NCI-H446 (cell line): ENCODE measurements around the gene PPP4R2.
"Not testable (repeated sequence)": the region's sequence is repeated elsewhere in the genome, so short reads cannot be mapped to it uniquely, and the experiment has no call there.

ENCODE experiments used
- DNase-seq, 2 experiments: peaks; one replicate each; lab custom pipeline; 2025; lab: John Stamatoyannopoulos, UW

The PPP4R2 gene

GRCh38 chr3:73026111-73026759 lies 29.6 kb downstream of the PPP4R2 start:
- no peak for DNase-seq

DNA sequence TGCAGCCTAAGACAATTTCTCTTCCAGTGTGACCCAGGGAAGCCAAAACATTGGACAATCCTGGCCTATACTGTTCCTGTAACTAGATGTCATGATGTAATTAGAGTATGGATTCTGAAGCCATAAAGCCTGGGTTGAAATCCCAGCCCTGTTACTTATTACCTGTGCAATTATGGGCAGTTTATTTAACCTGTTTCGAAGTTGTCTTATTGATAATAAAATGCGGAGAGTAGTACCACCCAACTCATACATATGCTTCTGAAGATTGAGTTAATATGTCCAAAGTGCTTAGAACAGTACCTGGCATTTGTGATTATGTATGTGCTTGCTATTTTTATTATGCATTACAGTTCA lies 30.1 kb downstream of the PPP4R2 start:
- no peak for DNase-seq

GRCh38 chr3:73028803-73029202 lies 32.2 kb downstream of the PPP4R2 start:
- DNase-seq = no peak

DNA sequence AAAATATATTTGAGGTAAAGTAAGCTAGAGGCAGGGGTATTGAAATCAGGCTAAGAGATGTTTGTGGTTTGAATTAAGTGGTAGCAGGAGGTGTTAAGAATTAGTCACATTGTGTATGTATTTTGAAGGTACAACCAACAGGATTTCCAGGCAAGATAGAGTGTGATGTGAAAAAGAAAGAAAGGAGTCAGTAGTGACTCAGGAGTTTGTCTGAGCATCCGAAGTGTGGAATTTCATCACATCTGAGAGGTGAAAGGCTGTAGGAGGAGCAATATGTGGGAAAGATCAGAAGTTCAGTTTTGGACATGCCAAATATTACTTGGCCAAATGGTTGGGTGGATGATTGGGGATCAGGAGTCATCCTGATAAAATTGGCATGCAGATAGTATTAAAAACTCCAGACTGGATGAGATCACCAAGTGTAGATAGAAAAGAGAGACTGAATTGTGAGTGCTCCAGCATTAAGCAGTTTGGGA lies 32.7 kb downstream of the PPP4R2 start:
- no peak for DNase-seq

DNA sequence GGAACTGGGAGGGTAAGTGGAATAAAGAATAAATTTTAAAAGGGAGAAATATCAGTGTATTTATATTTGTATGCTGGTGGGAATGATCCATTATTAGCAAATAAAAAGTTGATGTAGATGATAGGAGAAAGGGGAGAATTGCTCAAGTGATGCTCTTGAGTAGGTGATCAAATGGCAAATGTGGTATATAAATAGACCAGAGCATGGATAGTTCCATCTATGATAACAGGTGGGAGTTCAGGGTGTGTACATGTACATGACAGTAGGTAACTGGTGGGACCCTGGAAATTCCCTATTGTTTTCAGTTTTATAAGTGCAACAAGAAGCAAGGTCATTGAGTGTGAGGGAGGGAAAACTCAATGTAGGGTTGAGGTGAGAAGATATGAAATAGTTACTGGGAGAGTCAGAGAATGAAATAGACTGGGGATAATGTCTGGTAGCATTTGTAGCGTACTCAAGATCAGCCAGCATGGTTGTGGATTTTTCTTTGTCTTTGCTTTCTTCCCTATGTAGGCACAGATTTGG lies 33.5 kb downstream of the PPP4R2 start:
- DNase-seq = no peak

- DNase-seq = no peak
These were observed 35.0 kb downstream of the PPP4R2 start for GRCh38 chr3:73031573-73032103.

DNA sequence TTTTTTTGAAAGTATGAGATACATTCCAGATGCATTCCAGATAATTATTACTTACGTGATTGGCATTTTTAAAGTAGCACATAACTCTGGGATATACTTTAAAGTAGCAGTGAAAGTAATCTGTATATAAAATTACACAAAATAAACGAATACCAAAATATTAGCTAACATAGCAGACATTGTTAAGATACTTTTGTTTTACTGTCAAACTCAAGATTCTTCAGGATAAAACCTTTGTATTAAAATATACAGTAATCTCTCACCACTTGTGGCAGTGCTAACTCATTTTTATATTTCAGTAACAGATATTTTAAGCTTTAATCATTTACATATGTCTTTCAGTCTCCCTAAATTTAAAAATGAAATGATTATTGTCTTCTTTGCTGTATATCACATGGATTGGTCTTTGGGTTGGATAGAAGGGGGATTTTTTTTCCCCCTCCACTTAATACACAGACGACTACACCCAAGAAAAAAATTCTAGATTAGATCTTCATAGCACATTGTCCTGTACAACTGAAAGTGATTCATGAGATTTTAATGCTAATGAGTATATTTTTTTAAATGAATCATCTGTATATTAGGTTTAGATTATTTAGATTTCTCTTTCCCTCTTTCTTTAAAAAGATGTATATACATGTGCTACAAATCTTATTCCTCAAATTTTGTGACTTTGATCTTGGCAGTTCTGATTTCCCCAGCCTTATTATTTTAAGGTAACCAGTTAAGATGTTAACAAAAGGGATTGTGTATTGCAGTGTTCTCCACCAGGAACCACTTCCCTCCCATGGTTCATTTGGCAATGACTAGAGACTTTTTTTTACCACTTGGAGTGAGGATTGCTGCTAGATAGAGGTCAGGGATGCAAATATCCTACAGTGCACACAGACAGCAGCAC lies 40.3 kb downstream of the PPP4R2 start:
- no peak for DNase-seq

- DNase-seq = no peak
These were observed 44.9 kb downstream of the PPP4R2 start for GRCh38 chr3:73041537-73041936.

DNA sequence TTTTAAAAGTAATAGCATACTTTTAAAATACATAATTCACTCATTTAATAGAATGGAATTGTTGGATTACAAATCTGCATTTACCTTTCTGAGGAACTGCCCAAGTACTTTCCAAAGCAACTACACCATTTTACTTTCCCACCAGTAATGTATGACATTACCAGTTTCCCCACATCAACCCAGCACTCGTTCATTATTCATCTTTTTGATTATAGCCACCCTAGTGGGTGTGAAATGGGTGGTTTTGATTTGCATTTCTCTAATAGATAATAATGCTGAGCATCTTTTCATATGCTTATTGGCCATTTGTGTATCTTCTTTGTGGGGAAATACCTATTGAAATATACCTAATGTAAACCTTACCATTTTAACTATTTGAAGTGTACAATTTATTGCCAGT lies 46.8 kb downstream of the PPP4R2 start:
- no peak for DNase-seq

- DNase-seq = no peak
These were observed 48.8 kb downstream of the PPP4R2 start for GRCh38 chr3:73045391-73045790.

GRCh38 chr3:73046195-73046594 lies 49.6 kb downstream of the PPP4R2 start:
- DNase-seq = no peak

DNA sequence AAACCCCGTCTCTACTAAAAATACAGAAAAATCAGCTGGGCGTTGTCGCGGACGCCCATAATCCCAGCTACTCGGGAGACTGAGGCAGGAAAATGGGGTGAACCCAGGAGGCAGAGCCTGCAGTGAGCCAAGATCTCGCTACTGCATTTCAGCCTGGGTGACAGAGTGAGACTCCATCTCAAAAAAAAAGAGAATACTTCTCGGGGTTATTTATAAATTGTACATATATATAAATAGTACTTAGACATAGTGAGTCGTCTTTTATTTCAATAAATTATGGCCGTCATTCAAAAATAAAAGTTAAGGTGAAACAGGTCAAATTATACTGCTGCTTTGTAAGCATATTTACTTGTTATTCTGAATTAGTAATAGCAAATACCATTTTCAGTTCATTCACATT lies 52.7 kb downstream of the PPP4R2 start:
- DNase-seq = no peak

DNA sequence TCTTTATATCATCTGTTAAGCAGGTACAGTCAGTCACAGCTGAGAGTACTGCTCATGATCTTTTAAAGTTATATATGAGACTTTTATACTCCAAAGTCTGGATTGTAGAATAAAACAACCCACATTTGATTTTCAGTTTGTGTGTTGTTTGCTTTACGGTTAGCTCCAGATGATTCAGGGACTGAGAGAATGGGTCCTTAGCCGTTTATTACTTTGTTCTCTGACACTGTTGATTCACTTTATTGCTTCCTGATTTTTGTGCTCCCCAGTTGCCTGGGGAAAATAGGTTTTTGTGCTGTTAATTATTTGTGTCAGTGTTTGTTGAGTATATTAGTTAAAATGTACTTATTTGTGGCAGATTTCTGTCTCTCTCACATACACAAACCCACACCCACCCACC lies 56.2 kb downstream of the PPP4R2 start:
- no peak for DNase-seq

GRCh38 chr3:73055583-73055982 lies 59.0 kb downstream of the PPP4R2 start:
- DNase-seq = no peak

DNA sequence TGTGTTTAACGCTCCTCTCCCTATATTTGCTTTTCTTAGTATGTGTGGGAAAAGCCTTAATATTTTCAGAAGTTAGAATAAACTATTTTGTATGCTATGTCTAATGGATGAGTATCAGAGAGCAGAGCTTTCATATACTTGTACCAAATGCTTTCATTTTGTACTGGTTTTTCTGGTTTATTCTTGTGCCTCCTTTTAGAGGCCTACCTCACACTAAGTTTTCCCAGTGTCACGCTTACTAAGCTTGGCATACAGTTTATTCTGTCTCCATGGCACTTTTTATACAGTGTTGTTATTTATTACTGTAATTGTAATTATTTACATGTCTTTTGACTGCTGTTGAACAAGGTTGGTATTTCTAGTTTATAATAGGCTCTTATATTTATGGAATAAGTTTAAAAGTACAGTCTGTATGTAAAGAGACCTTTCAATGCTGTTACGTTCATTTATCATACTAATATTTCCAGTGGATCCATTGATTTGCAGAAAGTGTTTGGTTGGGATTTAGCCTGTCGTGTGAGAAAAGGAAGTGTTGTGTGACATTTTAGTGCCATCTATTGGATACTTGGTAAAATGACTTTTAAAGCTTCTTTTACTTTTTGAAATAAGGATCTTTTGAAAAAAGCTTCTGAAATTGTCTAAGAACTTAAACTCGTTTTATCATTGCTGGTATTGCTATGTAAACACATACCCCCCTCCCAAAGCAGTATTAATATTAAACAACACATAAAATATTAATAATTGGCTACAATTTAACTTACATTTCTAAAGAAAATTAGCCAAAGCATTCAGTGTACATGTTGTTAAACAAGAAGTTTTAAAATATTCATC lies 59.6 kb downstream of the PPP4R2 start:
- DNase-seq = peak in 1 of 2 experiments; percentile 18

DNA sequence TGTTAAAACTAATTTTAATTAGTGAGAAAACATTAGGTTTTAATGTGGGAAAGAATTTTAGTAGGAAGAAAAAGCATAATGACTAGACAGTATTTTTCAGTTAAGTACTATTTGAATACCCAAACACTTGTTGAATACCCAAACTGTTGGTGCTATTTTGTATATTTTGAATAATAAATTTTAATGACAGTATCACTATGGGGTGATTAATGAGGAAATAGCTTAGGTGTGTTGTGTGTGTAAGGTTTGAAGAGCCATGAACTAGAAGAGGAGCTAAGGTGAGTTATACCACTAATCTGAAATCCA lies 60.2 kb downstream of the PPP4R2 start:
- DNase-seq = no peak

DNA sequence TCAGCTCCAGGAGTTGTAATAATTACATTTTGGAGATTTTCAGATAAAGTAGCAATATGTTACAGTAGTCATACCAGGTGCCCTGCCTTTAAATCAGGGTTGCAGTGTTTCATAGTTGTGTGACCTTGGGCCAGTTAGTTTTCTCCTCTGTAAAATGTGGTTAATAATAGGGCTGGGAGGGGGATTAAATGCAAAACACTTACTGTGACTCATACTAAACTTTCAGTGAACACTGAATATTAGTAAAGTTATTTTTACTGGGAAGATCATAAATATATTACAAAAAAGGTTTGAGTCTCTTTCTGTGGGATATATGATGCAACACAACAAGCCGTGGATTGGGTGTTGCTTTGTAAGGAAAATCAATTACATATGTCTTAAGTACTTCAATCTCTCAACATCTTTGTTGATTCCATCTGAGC lies 63.7 kb downstream of the PPP4R2 start:
- no peak for DNase-seq

DNA sequence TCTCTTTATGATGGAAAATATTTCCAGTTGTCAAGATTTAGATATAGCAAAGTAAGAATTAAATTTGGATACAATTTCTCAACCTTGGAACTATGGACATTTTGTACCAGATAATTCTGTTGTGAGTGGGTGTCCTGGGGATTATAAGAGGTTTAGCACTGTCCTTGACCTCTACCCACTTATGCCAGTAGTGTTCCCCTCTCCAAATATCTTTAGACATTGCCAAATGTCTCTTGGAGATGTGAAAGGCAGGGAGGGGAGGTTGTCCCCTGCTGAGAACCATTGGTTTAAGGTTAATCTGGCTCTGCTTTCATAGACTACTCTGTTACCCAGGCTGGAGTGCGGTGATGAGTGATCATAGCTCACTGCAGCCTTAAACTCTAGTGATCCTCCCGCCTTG lies 64.8 kb downstream of the PPP4R2 start, which contains the start of gene EBLN2:
EBLN2 (plus strand) TSS at position 244 of the 400 bp plus-strand sequence. CDS start 423 bp downstream, outside the sequence.
- no peak for DNase-seq

DNA sequence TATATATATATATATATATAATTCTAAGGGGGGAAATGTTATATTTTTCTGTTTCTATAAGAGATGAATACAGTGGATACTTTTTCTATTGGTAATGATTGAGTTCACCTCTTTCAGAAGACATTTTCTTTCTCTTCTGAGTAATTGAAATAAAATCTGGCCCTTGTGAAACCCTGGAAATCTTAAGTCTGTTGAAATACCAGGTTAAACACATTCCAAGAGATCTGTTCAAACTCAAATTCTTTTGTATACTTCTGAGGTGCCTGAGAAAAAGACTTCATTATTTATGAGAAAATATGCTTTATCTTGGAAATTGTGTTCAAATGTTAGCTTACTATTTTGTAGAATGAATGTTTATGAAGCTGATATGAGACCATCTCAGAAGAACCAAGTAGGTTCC lies 69.6 kb downstream of the PPP4R2 start:
- not testable (repeated sequence) for DNase-seq

GRCh38 chr3:73068419-73068818 lies 71.8 kb downstream of the PPP4R2 start:
- DNase-seq = no peak

GRCh38 chr3:73069187-73069586 lies 72.6 kb downstream of the PPP4R2 start:
- no peak for DNase-seq
